ENCODE results near the gene GLB1L3. TPM values are rescaled to one million over a fixed set of nuclear protein-coding genes. Genes with fewer than 3 reads are reported as not detected.

The GLB1L3 gene
- total and polyA plus RNA-seq, 2 of the 4 experiments (the other 2 are of a cell fraction): not detected

- no peak overlapping the region for H3K4me2 ChIP-seq (ENCODE audit: low read depth, low read length)
- no peak overlapping the region for H3K4ac ChIP-seq (ENCODE audit: low read depth, low read length)
- H2BK120ac ChIP-seq (ENCODE audit: low read depth, low read length): no peak overlapping the region
- no peak overlapping the region for H2BK5ac ChIP-seq (ENCODE audit: low read depth, low read length, poor library complexity, severe bottlenecking)
- H3K9me3 ChIP-seq (ENCODE audit: control insufficient read depth, insufficient read depth, low read length): peaks cover 5% of the 10 kb centered on the region; the same call in 1 of the 2 replicates
- no peak overlapping the region for H2BK15ac ChIP-seq (ENCODE audit: low read depth, low read length)
- no peak overlapping the region for H3K14ac ChIP-seq (replicated peaks; ENCODE audit: low read depth, low read length)
- no peak overlapping the region for H4K5ac ChIP-seq (ENCODE audit: low read depth, low read length)
- TF ChIP-seq RAD21 (IDR thresholded peaks at IDR 0.05; ENCODE audit: low read length) (no peak), RCOR1 (IDR thresholded peaks at IDR 0.05; ENCODE audit: insufficient replicate concordance, low read length) (no peak), RFX5 (IDR thresholded peaks at IDR 0.05; ENCODE audit: low read depth, low read length) (no peak), ELK1 (IDR thresholded peaks at IDR 0.05; ENCODE audit: borderline replicate concordance, low read depth, low read length) (no peak), CTCF (conservative IDR thresholded peaks at IDR 0.05; ENCODE audit: low read depth, low read length) (no peak), CHD1 (IDR thresholded peaks at IDR 0.05; ENCODE audit: low read depth, low read length) (no peak)
- H4K20me1 ChIP-seq (ENCODE audit: insufficient read depth, low read length): no peaks in the 10 kb centered on the region
- no peak overlapping the region for H3K9ac ChIP-seq (ENCODE audit: low read depth, low read length)
- no peak overlapping the region for H3K27ac ChIP-seq (ENCODE audit: insufficient read depth, low read length)
- WGBS, 2 experiments (ENCODE audit: extremely low coverage in 2 of 2, insufficient read length in 1 of 2): no CpG with 5 or more reads among the region's 2 CpGs
- H2AK5ac ChIP-seq (ENCODE audit: low read depth, low read length): no peak overlapping the region
- H2AK9ac ChIP-seq (replicated peaks; ENCODE audit: low read depth, low read length, poor library complexity): no peak overlapping the region
- no peak overlapping the region for H3K4me3 ChIP-seq (ENCODE audit: insufficient read depth, low read depth, low read length)
- H3K4me1 ChIP-seq (ENCODE audit: control insufficient read depth, insufficient read depth, low read length): no peaks in the 10 kb centered on the region
- ChIA-PET POLR2A (ENCODE audit: unreplicated experiment) (no interaction called here), CTCF (interaction anchor here (0.7 kb wide), 1 partner anchor 14 kb away, joined by 3 read pairs; no protein-coding TSS in a partner anchor)
- no peaks in the 10 kb centered on the region for H3K79me1 ChIP-seq (ENCODE audit: low read depth in 1 of 2, low read length in 2 of 2)
- dilution Hi-C loops (cut with HindIII; ENCODE audit: low sequenced_read_pairs, unreplicated experiment) (no loop called here), in situ Hi-C loops (cut with MboI; ENCODE audit: low sequenced_read_pairs) (no loop called here), intact Hi-C loops (cut with micrococcal nuclease) (no loop called here)
- H3K9me1 ChIP-seq (ENCODE audit: insufficient read depth, low read length): no peaks in the 10 kb centered on the region
- no peak overlapping the region for H3K23ac ChIP-seq (ENCODE audit: low read depth, low read length)
- no peak overlapping the region for H2AFZ ChIP-seq (replicated peaks; ENCODE audit: low read length, poor library complexity)
- no peak overlapping the region for H3K56ac ChIP-seq (ENCODE audit: extremely low read depth, insufficient read depth, low read length)
- H3K18ac ChIP-seq (ENCODE audit: low read depth, low read length): no peak overlapping the region
- DNase-seq (no peak), ATAC-seq (ENCODE audit: low read depth) (no peak)
- no peak overlapping the region for H4K8ac ChIP-seq (ENCODE audit: low read depth in 2 of 2, low read length in 2 of 2)
- no peak overlapping the region for H4K91ac ChIP-seq (ENCODE audit: insufficient read depth, low read depth, low read length)
- no TSS peak for BruUV-seq (replicated peaks)
- H2BK20ac ChIP-seq (ENCODE audit: low read depth, low read length): no peak overlapping the region
- no peaks in the 10 kb centered on the region for H3K27me3 ChIP-seq (ENCODE audit: control insufficient read depth, insufficient read depth, low read length)
- H3K36me3 ChIP-seq (ENCODE audit: control insufficient read depth, insufficient read depth, low read length): no peaks in the 10 kb centered on the region
Measured at GRCh38 chr11:134352111-134352510, 75.9 kb downstream of the GLB1L3 start.

Measured in IMR-90 (cell line).